ENCODE results near the gene PON3.
"Not testable (repeated sequence)": the region's sequence is repeated elsewhere in the genome, so short reads cannot be mapped to it uniquely, and the experiment has no call there.

The PON3 gene

GRCh38 chr7:95411666-95412065 lies 15.5 kb upstream of the PON3 start:
- no peak for DNase-seq (ENCODE audit: low read depth)

GRCh38 chr7:95411036-95411435 lies 14.9 kb upstream of the PON3 start:
- peak; percentile 20 for DNase-seq (ENCODE audit: low read depth)

- no peak for DNase-seq (ENCODE audit: low read depth)
Observed at GRCh38 chr7:95407751-95408150, 11.6 kb upstream of the PON3 start.

- DNase-seq (ENCODE audit: low read depth) = no peak
Observed at GRCh38 chr7:95405800-95406199, 9.6 kb upstream of the PON3 start.

- no peak for DNase-seq (ENCODE audit: low read depth)
Observed at GRCh38 chr7:95405208-95405607, 9.0 kb upstream of the PON3 start.

GRCh38 chr7:95404316-95404865 lies 8.2 kb upstream of the PON3 start:
- DNase-seq (ENCODE audit: low read depth) = no peak

- no peak for DNase-seq (ENCODE audit: low read depth)
Observed at GRCh38 chr7:95398155-95398940, 2.2 kb upstream of the PON3 start.

- no peak for DNase-seq (ENCODE audit: low read depth)
Observed at GRCh38 chr7:95397381-95397780, 1.2 kb upstream of the PON3 start.

GRCh38 chr7:95395755-95396135 lies 430 bp downstream of the PON3 start:
- DNase-seq (ENCODE audit: low read depth) = no peak

- DNase-seq (ENCODE audit: low read depth) = no peak
Observed at GRCh38 chr7:95394370-95394769, 1.8 kb downstream of the PON3 start.

GRCh38 chr7:95391761-95392160 lies 4.4 kb downstream of the PON3 start:
- no peak for DNase-seq (ENCODE audit: low read depth)

GRCh38 chr7:95389516-95389915 lies 6.7 kb downstream of the PON3 start:
- DNase-seq (ENCODE audit: low read depth) = no peak

- not testable (repeated sequence) for DNase-seq (ENCODE audit: low read depth)
Observed at GRCh38 chr7:95379457-95379856, 16.7 kb downstream of the PON3 start.

GRCh38 chr7:95376632-95377400 lies 19.4 kb downstream of the PON3 start:
- no peak for DNase-seq (ENCODE audit: low read depth)

GRCh38 chr7:95375591-95376257 lies 20.5 kb downstream of the PON3 start:
- no peak for DNase-seq (ENCODE audit: low read depth)

GRCh38 chr7:95373323-95373722 lies 22.9 kb downstream of the PON3 start:
- DNase-seq (ENCODE audit: low read depth) = no peak

GRCh38 chr7:95368235-95368634 lies 27.9 kb downstream of the PON3 start:
- no peak for DNase-seq (ENCODE audit: low read depth)

GRCh38 chr7:95367606-95368005 lies 28.6 kb downstream of the PON3 start:
- no peak for DNase-seq (ENCODE audit: low read depth)

- peak; percentile 9 for DNase-seq (ENCODE audit: low read depth)
Observed at GRCh38 chr7:95365151-95365550, 31.0 kb downstream of the PON3 start.

- no peak for DNase-seq (ENCODE audit: low read depth)
Observed at GRCh38 chr7:95357623-95358022, 38.6 kb downstream of the PON3 start.

GRCh38 chr7:95342642-95343307 lies 53.4 kb downstream of the PON3 start:
- DNase-seq (ENCODE audit: low read depth) = no peak

GRCh38 chr7:95342029-95342428 lies 54.1 kb downstream of the PON3 start:
- no peak for DNase-seq (ENCODE audit: low read depth)

All from ELR (cell line).